Measurements from ENCODE around the gene PRPS1. TPM values are rescaled to one million over a fixed set of nuclear protein-coding genes. Genes with fewer than 3 reads are reported as not detected.

PRPS1 gene
- polyA plus RNA-seq: 30.1 and 34.1 TPM in 2 replicates

DNA sequence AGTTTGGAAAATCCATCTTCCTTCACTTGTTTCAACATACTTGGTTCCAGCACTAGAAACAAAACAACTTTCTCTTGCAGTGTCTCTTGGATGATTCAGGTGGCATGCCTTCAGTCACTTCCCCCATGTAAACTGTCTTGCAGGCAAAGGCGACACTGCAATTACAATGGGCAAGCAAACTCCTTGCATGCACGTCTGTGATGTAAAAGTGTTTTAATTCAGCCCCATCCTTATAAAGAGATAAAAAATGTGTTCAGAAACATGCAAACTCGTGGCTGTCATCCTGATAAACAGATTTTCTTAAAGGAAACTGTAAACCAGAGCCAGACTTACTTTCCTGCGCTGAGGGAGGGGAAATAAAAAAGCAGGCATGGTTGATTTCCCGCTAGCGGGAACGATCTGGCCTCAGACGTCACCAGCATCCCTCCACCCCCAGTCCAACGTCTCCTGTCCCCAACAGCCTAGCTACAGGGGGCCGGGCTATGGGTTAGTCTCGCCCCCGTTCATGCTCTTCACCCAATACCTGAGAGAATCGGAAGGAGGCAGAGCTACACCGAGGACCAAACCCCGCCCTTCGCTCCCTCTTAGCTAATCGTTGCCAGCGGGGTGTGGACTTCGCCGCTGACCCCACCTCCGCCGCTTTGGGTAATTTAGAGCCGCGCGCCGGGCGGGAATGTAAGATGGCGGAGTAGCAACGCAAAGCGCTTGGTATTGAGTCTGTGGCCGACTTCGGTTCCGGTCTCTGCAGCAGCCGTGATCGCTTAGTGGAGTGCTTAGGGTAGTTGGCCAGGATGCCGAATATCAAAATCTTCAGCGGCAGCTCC, at the start of gene PRPS1:
Gene PRPS1 (plus strand): TSS at position 673 of the 824 bp plus-strand sequence. CDS start 119 bp downstream, at position 792.

Other genes starting within 250 kb of the PRPS1 start
- gene FRMPD3, start 178.9 kb upstream of the PRPS1 start, polyA plus RNA-seq: 0.53 and 1.0 TPM in 2 replicates
- 60.5 and 84.5 TPM in 2 replicates for gene TSC22D3, start 147.3 kb downstream of the PRPS1 start, polyA plus RNA-seq
- 1.4 TPM in 1 of 2 replicates, not detected in the other for gene NCBP2L, start 149.2 kb downstream of the PRPS1 start, polyA plus RNA-seq
- 2.7 and 5.4 TPM in 2 replicates for gene MID2, start 197.4 kb downstream of the PRPS1 start, polyA plus RNA-seq

Data from Purkinje cell (primary cell).